HepG2 (cell line): ENCODE results near the gene CNPY4.
A peak's percentile ranks its signal among the peaks of the same experiment; 100 is the strongest.

Experiments used
- EZH2 ChIP-seq: conservative IDR thresholded peaks from 2 replicates; pipeline ENCODE4 v1.6.1; 2012; ENCODE audit warnings: mild to moderate bottlenecking, low read depth, low read length, moderate library complexity
- KMT2B ChIP-seq: IDR thresholded peaks from 2 replicates; pipeline ENCODE4 v1.6.1; 2016; ENCODE audit warnings: missing genetic modification reagents, missing compliant biosample characterization
- POLR2A ChIP-seq, 2 experiments: IDR thresholded peaks; 2 replicates each; pipeline ENCODE4 v1.6.1; 2011; ENCODE audit warnings: low read depth in 2 of 2, low read length in 2 of 2, mild to moderate bottlenecking in 1 of 2, moderate library complexity in 1 of 2; ENCODE audit not compliant: insufficient read depth in 1 of 2

GRCh38 chr7:100122067-100122466 lies 2.6 kb downstream of the CNPY4 start:
- TF ChIP-seq POLR2A (IDR thresholded peaks at IDR 0.05; ENCODE audit: insufficient read depth in 1 of 2, low read depth in 2 of 2, low read length in 2 of 2) (peak in 1 of 2 experiments; percentile 56; a peak in 2 of 4 replicates), KMT2B (no peak), EZH2 (no peak)
